ENCODE measurements around the gene ADH1B. TPM values are rescaled to one million over a fixed set of nuclear protein-coding genes. Genes with fewer than 3 reads are reported as not detected.
"Not testable (repeated sequence)": the region's sequence is repeated elsewhere in the genome, so short reads cannot be mapped to it uniquely, and the experiment has no call there.

Gene ADH1B
- 4.8 and 12.9 TPM in 2 replicates for total RNA-seq (2012; rRNA removed)

GRCh38 chr4:99321241-99322191 lies at the start of gene ADH1B:
TSS of gene ADH1B (minus strand) at chr4:99321401. CDS start at chr4:99321331, 70 bp downstream.
- H3K27me3 ChIP-seq (ENCODE audit: control insufficient read depth, insufficient read depth, low read length), result no peaks in the 10 kb centered on the region
- peaks cover 22% of the 10 kb centered on the region for H3K4me1 ChIP-seq (ENCODE audit: control insufficient read depth, insufficient read depth, low read length)
- H3K4me3 ChIP-seq (ENCODE audit: low read length), result no peak within 1 kb of the TSS
- no peak within 1 kb of the TSS for H3K9ac ChIP-seq (ENCODE audit: low read depth, low read length)
- H3K4me2 ChIP-seq (ENCODE audit: low read length), result no peak within 1 kb of the TSS
- no peaks in the 10 kb centered on the region for H3K36me3 ChIP-seq (ENCODE audit: insufficient read depth, low read length)
- no peaks in the 10 kb centered on the region for H3K9me3 ChIP-seq (replicated peaks; ENCODE audit: low read length)

GRCh38 chr4:99367817-99368216 lies 46.6 kb upstream of the ADH1B start:
- not testable (repeated sequence) for H3K4me1 ChIP-seq (ENCODE audit: control insufficient read depth, insufficient read depth, low read length); H3K4me3 ChIP-seq (ENCODE audit: low read length); H3K9me3 ChIP-seq (replicated peaks; ENCODE audit: low read length); H3K36me3 ChIP-seq (ENCODE audit: insufficient read depth, low read length); H3K4me2 ChIP-seq (ENCODE audit: low read length); H3K27me3 ChIP-seq (ENCODE audit: control insufficient read depth, insufficient read depth, low read length); H3K9ac ChIP-seq (ENCODE audit: low read depth, low read length)

- no peak overlapping the region for H3K9ac ChIP-seq (ENCODE audit: low read depth, low read length)
- no peak overlapping the region for H3K4me2 ChIP-seq (ENCODE audit: low read length)
- no peaks in the 10 kb centered on the region for H3K9me3 ChIP-seq (replicated peaks; ENCODE audit: low read length)
- no peaks in the 10 kb centered on the region for H3K4me1 ChIP-seq (ENCODE audit: control insufficient read depth, insufficient read depth, low read length)
- no peaks in the 10 kb centered on the region for H3K36me3 ChIP-seq (ENCODE audit: insufficient read depth, low read length)
- H3K27me3 ChIP-seq (ENCODE audit: control insufficient read depth, insufficient read depth, low read length), result no peaks in the 10 kb centered on the region
- no peak overlapping the region for H3K4me3 ChIP-seq (ENCODE audit: low read length)
Observed at GRCh38 chr4:99366491-99366890, 45.3 kb upstream of the ADH1B start.

GRCh38 chr4:99362768-99363167 lies 41.6 kb upstream of the ADH1B start:
- H3K4me1 ChIP-seq (ENCODE audit: control insufficient read depth, insufficient read depth, low read length), result no peaks in the 10 kb centered on the region
- no peak overlapping the region for H3K4me3 ChIP-seq (ENCODE audit: low read length)
- no peak overlapping the region for H3K9ac ChIP-seq (ENCODE audit: low read depth, low read length)
- no peaks in the 10 kb centered on the region for H3K36me3 ChIP-seq (ENCODE audit: insufficient read depth, low read length)
- H3K9me3 ChIP-seq (replicated peaks; ENCODE audit: low read length), result no peaks in the 10 kb centered on the region
- no peak overlapping the region for H3K4me2 ChIP-seq (ENCODE audit: low read length)
- no peaks in the 10 kb centered on the region for H3K27me3 ChIP-seq (ENCODE audit: control insufficient read depth, insufficient read depth, low read length)

GRCh38 chr4:99361899-99362275 lies 40.7 kb upstream of the ADH1B start:
- Histone ChIP-seq H3K9me3 (replicated peaks; ENCODE audit: low read length) (no peaks in the 10 kb centered on the region), H3K27me3 (ENCODE audit: control insufficient read depth, insufficient read depth, low read length) (no peaks in the 10 kb centered on the region), H3K9ac (ENCODE audit: low read depth, low read length) (no peak overlapping the region), H3K4me2 (ENCODE audit: low read length) (no peak overlapping the region), H3K4me1 (ENCODE audit: control insufficient read depth, insufficient read depth, low read length) (no peaks in the 10 kb centered on the region), H3K4me3 (ENCODE audit: low read length) (no peak overlapping the region), H3K36me3 (ENCODE audit: insufficient read depth, low read length) (no peaks in the 10 kb centered on the region)

- H3K4me3 ChIP-seq (ENCODE audit: low read length), result no peak overlapping the region
- H3K4me1 ChIP-seq (ENCODE audit: control insufficient read depth, insufficient read depth, low read length), result no peaks in the 10 kb centered on the region
- H3K36me3 ChIP-seq (ENCODE audit: insufficient read depth, low read length), result no peaks in the 10 kb centered on the region
- H3K27me3 ChIP-seq (ENCODE audit: control insufficient read depth, insufficient read depth, low read length), result no peaks in the 10 kb centered on the region
- H3K9me3 ChIP-seq (replicated peaks; ENCODE audit: low read length), result no peaks in the 10 kb centered on the region
- H3K9ac ChIP-seq (ENCODE audit: low read depth, low read length), result no peak overlapping the region
- no peak overlapping the region for H3K4me2 ChIP-seq (ENCODE audit: low read length)
Observed at GRCh38 chr4:99361268-99361898, 40.2 kb upstream of the ADH1B start.

- no peaks in the 10 kb centered on the region for H3K27me3 ChIP-seq (ENCODE audit: control insufficient read depth, insufficient read depth, low read length)
- no peaks in the 10 kb centered on the region for H3K9me3 ChIP-seq (replicated peaks; ENCODE audit: low read length)
- H3K9ac ChIP-seq (ENCODE audit: low read depth, low read length), result no peak overlapping the region
- H3K4me2 ChIP-seq (ENCODE audit: low read length), result no peak overlapping the region
- no peaks in the 10 kb centered on the region for H3K36me3 ChIP-seq (ENCODE audit: insufficient read depth, low read length)
- H3K4me1 ChIP-seq (ENCODE audit: control insufficient read depth, insufficient read depth, low read length), result no peaks in the 10 kb centered on the region
- H3K4me3 ChIP-seq (ENCODE audit: low read length), result no peak overlapping the region
Observed at GRCh38 chr4:99359480-99360204, 38.4 kb upstream of the ADH1B start.

GRCh38 chr4:99357948-99358347 lies 36.7 kb upstream of the ADH1B start:
- Histone ChIP-seq H3K36me3 (ENCODE audit: insufficient read depth, low read length) (no peaks in the 10 kb centered on the region), H3K27me3 (ENCODE audit: control insufficient read depth, insufficient read depth, low read length) (no peaks in the 10 kb centered on the region), H3K9ac (ENCODE audit: low read depth, low read length) (no peak overlapping the region), H3K9me3 (replicated peaks; ENCODE audit: low read length) (no peaks in the 10 kb centered on the region), H3K4me2 (ENCODE audit: low read length) (no peak overlapping the region), H3K4me1 (ENCODE audit: control insufficient read depth, insufficient read depth, low read length) (no peaks in the 10 kb centered on the region), H3K4me3 (ENCODE audit: low read length) (no peak overlapping the region)

- Histone ChIP-seq H3K4me1 (ENCODE audit: control insufficient read depth, insufficient read depth, low read length) (no peaks in the 10 kb centered on the region), H3K27me3 (ENCODE audit: control insufficient read depth, insufficient read depth, low read length) (no peaks in the 10 kb centered on the region), H3K9ac (ENCODE audit: low read depth, low read length) (no peak overlapping the region), H3K4me2 (ENCODE audit: low read length) (no peak overlapping the region), H3K9me3 (replicated peaks; ENCODE audit: low read length) (no peaks in the 10 kb centered on the region), H3K4me3 (ENCODE audit: low read length) (no peak overlapping the region), H3K36me3 (ENCODE audit: insufficient read depth, low read length) (no peaks in the 10 kb centered on the region)
Observed at GRCh38 chr4:99356992-99357391, 35.8 kb upstream of the ADH1B start.

- H3K9me3 ChIP-seq (replicated peaks; ENCODE audit: low read length); H3K4me2 ChIP-seq (ENCODE audit: low read length); H3K27me3 ChIP-seq (ENCODE audit: control insufficient read depth, insufficient read depth, low read length); H3K9ac ChIP-seq (ENCODE audit: low read depth, low read length); H3K36me3 ChIP-seq (ENCODE audit: insufficient read depth, low read length); H3K4me3 ChIP-seq (ENCODE audit: low read length); H3K4me1 ChIP-seq (ENCODE audit: control insufficient read depth, insufficient read depth, low read length): not testable (repeated sequence)
Observed at GRCh38 chr4:99356149-99356548, 34.9 kb upstream of the ADH1B start.
